HCT116 (cell line): ENCODE data around the gene ABCC11. TPM values are rescaled to one million over a fixed set of nuclear protein-coding genes. Genes with fewer than 3 reads are reported as not detected.

Experiments used
- ATAC-seq: fragments of 200-7000 bp; cut with Tn5 transposase; 2 replicates; pipeline ENCODE4 v1.9.1; 2020; ENCODE audit warnings: mild to moderate bottlenecking, moderate library complexity
- Bru-seq: library from RNA; stranded (reverse); fragments of 400-500 nt; gene quantifications from one replicate; lab custom pipeline; 2021; lab: Mats Ljungman, UMichigan
- BruChase-seq, 2 experiments: library from RNA; stranded (reverse); fragments of 400-500 nt; gene quantifications; one replicate each; lab custom pipeline; 2021; lab: Mats Ljungman, UMichigan
- BruUV-seq: library from RNA; stranded (reverse); fragments of 400-500 nt; replicated peaks from 2 replicates; lab custom pipeline; 2021; lab: Mats Ljungman, UMichigan
- CTCF ChIA-PET: fragments of 300-600 bp; sonication (Branson Sonifier 250); formaldehyde crosslinking; loops from one replicate; lab custom pipeline; 2021; ENCODE audit warnings: antibody characterized with exemption; lab: Charles Lee
- POLR2A ChIA-PET: fragments of 300-600, 350-600 bp; sonication (Branson Sonifier 250); formaldehyde crosslinking; loops from one replicate; lab custom pipeline; 2021; ENCODE audit warnings: antibody characterized with exemption; lab: Charles Lee
- RAD21 ChIA-PET, 2 experiments: fragments of 300-600 bp; sonication (Branson Sonifier 250); formaldehyde crosslinking; loops; one replicate each; lab custom pipeline; 2023; ENCODE audit warnings: low total read pairs in 2 of 2; ENCODE audit not compliant: uncharacterized antibody in 2 of 2, unreplicated experiment in 2 of 2, low non-redundant PET in 1 of 2; lab: Charles Lee
- DNase-seq: peaks from one replicate; pipeline ENCODE4 v3.0.0-alpha.2; 2010; ENCODE audit warnings: low read depth, low spot score
- H2AFZ ChIP-seq: fragments of 200-600 bp; shearing (Covaris generic), sonication (generic); 2 replicates; pipeline ENCODE4 v1.6.1; 2017; ENCODE audit warnings: low read depth, mixed run types, mixed read lengths, antibody characterized with exemption, low read length; ENCODE audit not compliant: poor library complexity, severe bottlenecking
- H3K27ac ChIP-seq: 2 replicates; pipeline ENCODE4 v1.5.1; 2012; ENCODE audit warnings: low read depth, low read length
- H3K27me3 ChIP-seq: fragments of 200-600 bp; sonication (generic); 2 replicates; pipeline ENCODE4 v1.6.1; 2016; ENCODE audit warnings: mixed run types, low read length, mixed read lengths; ENCODE audit not compliant: insufficient read depth
- H3K36me3 ChIP-seq, 2 experiments: fragments of 200-500 bp in 1 of 2; fragments of 200-600 bp in 1 of 2; sonication (Bioruptor generic) in 1 of 2; sonication (generic) in 1 of 2; 2 replicates each; pipeline versions ENCODE4 v1.5.1 to v1.6.1; 2014 to 2016; ENCODE audit warnings: low read length in 2 of 2, inconsistent platforms in 1 of 2, mixed read lengths in 1 of 2, mixed run types in 1 of 2; ENCODE audit not compliant: insufficient read depth in 2 of 2, control insufficient read depth in 1 of 2
- H3K4me1 ChIP-seq, 2 experiments: fragments of 200-600 bp in 1 of 2; sonication (generic) in 1 of 2; 2 replicates each; pipeline versions ENCODE4 v1.5.1 to v1.6.1; 2012 to 2017; ENCODE audit warnings: low read length in 2 of 2, inconsistent platforms in 1 of 2, mild to moderate bottlenecking in 1 of 2, mixed read lengths in 1 of 2, mixed run types in 1 of 2, moderate library complexity in 1 of 2; ENCODE audit not compliant: insufficient read depth in 2 of 2, control insufficient read depth in 1 of 2
- H3K4me2 ChIP-seq: fragments of 200-600 bp; sonication (generic); 2 replicates; pipeline ENCODE4 v1.6.1; 2017; ENCODE audit warnings: mixed run types, low read length, mixed read lengths
- H3K4me3 ChIP-seq, 2 experiments: fragments of 200-600 bp in 1 of 2; sonication (generic) in 1 of 2; replicated peaks in 1 of 2; 2 replicates each; pipeline ENCODE4 v1.5.1; 2011 to 2016; ENCODE audit warnings: low read length in 2 of 2, control low read depth in 1 of 2, low read depth in 1 of 2, mild to moderate bottlenecking in 1 of 2, mixed read lengths in 1 of 2, mixed run types in 1 of 2
- H3K79me2 ChIP-seq: fragments of 200-600 bp; sonication (generic); 2 replicates; pipeline ENCODE4 v1.6.1; 2017; ENCODE audit warnings: mild to moderate bottlenecking, mixed run types, low read length, moderate library complexity, mixed read lengths; ENCODE audit not compliant: insufficient read depth
- H3K9ac ChIP-seq: fragments of 200-600 bp; sonication (generic); 2 replicates; pipeline ENCODE4 v1.6.1; 2016; ENCODE audit warnings: low read length, mixed read lengths
- H3K9me2 ChIP-seq: fragments of 200-600 bp; sonication (generic), shearing (Covaris generic); 2 replicates; pipeline ENCODE4 v1.6.1; 2017; ENCODE audit warnings: mixed run types, mild to moderate bottlenecking, moderate library complexity; ENCODE audit not compliant: insufficient read depth
- H3K9me3 ChIP-seq, 2 experiments: fragments of 200-500 bp in 1 of 2; fragments of 200-600 bp in 1 of 2; sonication (Bioruptor generic) in 1 of 2; sonication (generic) in 1 of 2; 2 replicates each; pipeline ENCODE4 v1.6.1; 2014 to 2017; ENCODE audit warnings: low read length in 2 of 2, mixed read lengths in 2 of 2, inconsistent platforms in 1 of 2, low read depth in 1 of 2, mild to moderate bottlenecking in 1 of 2, mixed run types in 1 of 2, moderate library complexity in 1 of 2; ENCODE audit not compliant: control insufficient read depth in 1 of 2, insufficient read depth in 1 of 2
- H4K20me1 ChIP-seq: fragments of 200-600 bp; sonication (generic), shearing (Covaris generic); 2 replicates; pipeline ENCODE4 v1.6.1; 2017; ENCODE audit warnings: mixed run types, mild to moderate bottlenecking, moderate library complexity; ENCODE audit not compliant: insufficient read depth
- ATF3 ChIP-seq: IDR thresholded peaks from 2 replicates; pipeline ENCODE4 v1.6.1; 2012
- CEBPB ChIP-seq: IDR thresholded peaks from 2 replicates; pipeline ENCODE4 v1.6.1; 2012; ENCODE audit warnings: low read depth
- CTCF ChIP-seq, 3 experiments: fragments of 200-600 bp in 1 of 3; sonication (generic) in 1 of 3; IDR thresholded peaks in 2 of 3; conservative IDR thresholded peaks in 1 of 3; 2 replicates each; pipeline ENCODE4 v1.5.1; 2012 to 2017; ENCODE audit warnings: low read depth in 2 of 3, low read length in 2 of 3, antibody characterized with exemption in 1 of 3, borderline replicate concordance in 1 of 3, control low read depth in 1 of 3, mild to moderate bottlenecking in 1 of 3, mixed read lengths in 1 of 3, mixed run types in 1 of 3, moderate library complexity in 1 of 3; ENCODE audit not compliant: insufficient read depth in 1 of 3
- EGR1 ChIP-seq: IDR thresholded peaks from 2 replicates; pipeline ENCODE4 v1.6.1; 2012; ENCODE audit warnings: low read depth
- EZH2phosphoT487 ChIP-seq: fragments of 200-600 bp; IDR thresholded peaks from 2 replicates; pipeline ENCODE4 v1.6.1; 2018; ENCODE audit warnings: antibody characterized with exemption, borderline replicate concordance
- FOSL1 ChIP-seq: IDR thresholded peaks from 2 replicates; pipeline ENCODE4 v1.6.1; 2012; ENCODE audit warnings: low read depth
- MAX ChIP-seq: IDR thresholded peaks from 2 replicates; pipeline ENCODE4 v1.6.1; 2012
- POLR2AphosphoS5 ChIP-seq: IDR thresholded peaks from 2 replicates; pipeline ENCODE4 v1.6.1; 2011; ENCODE audit warnings: mild to moderate bottlenecking, low read depth, low read length, moderate library complexity
- REST ChIP-seq: IDR thresholded peaks from 2 replicates; pipeline ENCODE4 v1.6.1; 2012; ENCODE audit warnings: low read depth
- SP1 ChIP-seq: IDR thresholded peaks from 2 replicates; pipeline ENCODE4 v1.6.1; 2012; ENCODE audit warnings: low read depth
- SRF ChIP-seq: IDR thresholded peaks from 2 replicates; pipeline ENCODE4 v1.6.1; 2012; ENCODE audit warnings: low read depth
- TCF7L2 ChIP-seq: IDR thresholded peaks from 2 replicates; pipeline ENCODE4 v1.7.0; 2011; ENCODE audit warnings: borderline replicate concordance, inconsistent platforms; ENCODE audit not compliant: insufficient read depth, insufficient read length; ENCODE audit errors: extremely low read depth
- YY1 ChIP-seq: IDR thresholded peaks from 2 replicates; pipeline ENCODE4 v1.6.1; 2011; ENCODE audit warnings: low read length, low read depth, moderate library complexity, mild to moderate bottlenecking; ENCODE audit not compliant: insufficient replicate concordance; ENCODE audit errors: extremely low read depth
- ZBTB33 ChIP-seq: IDR thresholded peaks from 2 replicates; pipeline ENCODE4 v1.6.1; 2011; ENCODE audit warnings: mild to moderate bottlenecking, low read length, moderate library complexity; ENCODE audit not compliant: insufficient replicate concordance; ENCODE audit errors: extremely low read depth
- ZFX ChIP-seq: fragments of 450-650 bp; IDR thresholded peaks from 2 replicates; pipeline ENCODE4 v1.6.1; 2017
- ZNF274 ChIP-seq: fragments of 200-500 bp; sonication (Bioruptor generic); IDR thresholded peaks from 2 replicates; pipeline ENCODE4 v1.6.1; 2014; ENCODE audit warnings: mild to moderate bottlenecking, low read depth, low read length, inconsistent platforms
- intact Hi-C: fragments of 100-400 bp; cut with micrococcal nuclease; formaldehyde crosslinking; loops from 2 replicates; pipeline ENCODE4 v1.10.0; 2022
- long read RNA-seq: library from polyadenylated mRNA; unstranded; transcript quantifications from one replicate; pipeline ENCODE4 v2.0.0, GENCODE V29; 2021; ENCODE audit not compliant: unreplicated experiment
- polyA plus RNA-seq: library from polyadenylated mRNA; unstranded; fragments of >200 nt; gene quantifications from 2 replicates; pipeline ENCODE4 v1.2.1, GENCODE V29; 2012; ENCODE audit warnings: missing spikeins
- total RNA-seq: library from RNA; stranded (reverse); gene quantifications from one replicate; pipeline ENCODE4 v1.2.1, GENCODE V29; 2021; ENCODE audit not compliant: unreplicated experiment

ABCC11 gene
- total RNA-seq (0.54 TPM), Bru-seq, nascent RNA (percentile 13 among the genes with signal in this experiment), BruChase-seq, experiment 1, labeled RNA remaining after a 6-hour chase (percentile 10 among the genes with signal in this experiment), BruChase-seq, experiment 2, labeled RNA remaining after a 2-hour chase (percentile 15 among the genes with signal in this experiment)
- 0.23 and 0.50 TPM in 2 replicates for polyA plus RNA-seq
- long read RNA-seq = 0 reads

- peaks cover 15 to 20% of the 10 kb centered on the region in 2 experiments for H3K4me1 ChIP-seq
- H3K4me2 ChIP-seq = peak within 1 kb of the TSS; percentile 99; the same call in 1 of the 2 replicates
- BruUV-seq = no TSS peak
- H3K9ac ChIP-seq = no peak within 1 kb of the TSS
- H3K36me3 ChIP-seq = 0 out of 4 replicates have a peak, but pooled peaks cover 0 to 2% of the 10 kb centered on the region in 2 experiments
- TF ChIP-seq YY1 (no peak), REST (no peak), MAX (no peak), ZFX (no peak), CTCF (IDR thresholded peaks at IDR 0.05 in 2 of 3, conservative IDR thresholded peaks at IDR 0.05 in 1 of 3; ENCODE audit: borderline replicate concordance in 1 of 3, insufficient read depth in 1 of 3, low read depth in 2 of 3, low read length in 2 of 3) (no peak), FOSL1 (no peak), SRF (no peak), SP1 (no peak), EGR1 (no peak), ATF3 (no peak), EZH2phosphoT487 (no peak), TCF7L2 (no peak), ZNF274 (no peak), POLR2AphosphoS5 (no peak), CEBPB (no peak), ZBTB33 (no peak)
- TF ChIP-seq, all 23 proteins: peak for 0
- POLR2A ChIA-PET = no interaction called here
- no peak within 1 kb of the TSS for H2AFZ ChIP-seq
- intact Hi-C loops = loop anchor here (5.0 kb wide), 1 partner anchor 365 kb away; the partner anchor contains the start of gene N4BP1
- CTCF ChIA-PET = interaction anchor here (1.6 kb wide), 1 partner anchor 16 kb away, joined by 6 read pairs; no protein-coding TSS in a partner anchor
- ATAC-seq (no peak), DNase-seq (no peak)
- H3K27me3 ChIP-seq = no peaks in the 10 kb centered on the region
- peaks cover 75% of the 10 kb centered on the region for H3K79me2 ChIP-seq
- 0 out of 2 replicates have a peak, but pooled peaks cover 4% of the 10 kb centered on the region for H4K20me1 ChIP-seq
- no peak within 1 kb of the TSS for H3K4me3 ChIP-seq
- RAD21 ChIA-PET = no interaction called here
- H3K9me3 ChIP-seq = no peaks in the 10 kb centered on the region
- H3K27ac ChIP-seq = no peak within 1 kb of the TSS
- no peaks in the 10 kb centered on the region for H3K9me2 ChIP-seq
Measured at GRCh38 chr16:48247311-48247710, at the start of gene ABCC11. Gene ABCC11 (minus strand): TSS chr16:48247539. CDS start chr16:48231921, 15,618 bp downstream.
